HUES6 (cell line): ENCODE data around the gene NECAB2.

Experiments used
- H3K27ac ChIP-seq: 2 replicates; pipeline ENCODE4 v1.7.0; 2013; ENCODE audit warnings: low read depth, mild to moderate bottlenecking, low read length, inconsistent platforms
- H3K27me3 ChIP-seq: 2 replicates; pipeline ENCODE4 v1.6.1; 2013; ENCODE audit warnings: low read length; ENCODE audit not compliant: control insufficient read depth, insufficient read depth
- H3K36me3 ChIP-seq: 2 replicates; pipeline ENCODE4 v1.6.1; 2013; ENCODE audit warnings: low read length; ENCODE audit not compliant: control insufficient read depth, insufficient read depth
- H3K4me1 ChIP-seq: 2 replicates; pipeline ENCODE4 v1.6.1; 2013; ENCODE audit warnings: low read length; ENCODE audit not compliant: control insufficient read depth, insufficient read depth
- H3K4me3 ChIP-seq: 2 replicates; pipeline ENCODE4 v1.5.1; 2013; ENCODE audit warnings: low read depth, low read length
- H3K9ac ChIP-seq: one replicate; pipeline ENCODE4 v1.6.1; 2013; ENCODE audit warnings: mild to moderate bottlenecking, low read length
- H3K9me3 ChIP-seq: 2 replicates; pipeline ENCODE4 v1.6.1; 2013; ENCODE audit warnings: low read depth, low read length; ENCODE audit not compliant: control insufficient read depth, insufficient read depth

Gene NECAB2

DNA sequence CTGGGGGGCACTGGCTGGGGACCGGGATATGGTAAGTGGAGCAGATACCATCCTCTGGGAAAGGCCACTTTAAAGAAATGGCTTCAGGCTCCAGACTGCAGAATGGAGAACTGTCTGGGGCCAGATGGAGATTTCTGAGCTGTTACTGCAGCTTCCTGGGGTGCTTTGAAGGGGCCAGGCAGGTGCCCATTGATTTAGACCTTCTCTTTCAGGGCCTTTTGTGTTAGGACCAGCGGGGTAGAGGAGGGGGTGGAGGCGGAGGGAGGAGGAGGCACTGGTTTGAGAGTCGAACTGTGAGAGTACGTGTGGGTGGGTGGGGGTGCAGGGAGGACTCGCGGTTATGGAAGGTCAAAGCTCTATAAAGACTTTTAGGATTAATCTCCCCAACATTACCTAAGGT, 11.4 kb downstream of the NECAB2 start:
- H3K9ac ChIP-seq = no peak overlapping the region
- H3K4me3 ChIP-seq = no peak overlapping the region
- peaks cover 20% of the 10 kb centered on the region for H3K9me3 ChIP-seq
- H3K27ac ChIP-seq = no peak overlapping the region
- no peaks in the 10 kb centered on the region for H3K27me3 ChIP-seq
- H3K4me1 ChIP-seq = no peaks in the 10 kb centered on the region
- no peaks in the 10 kb centered on the region for H3K36me3 ChIP-seq

DNA sequence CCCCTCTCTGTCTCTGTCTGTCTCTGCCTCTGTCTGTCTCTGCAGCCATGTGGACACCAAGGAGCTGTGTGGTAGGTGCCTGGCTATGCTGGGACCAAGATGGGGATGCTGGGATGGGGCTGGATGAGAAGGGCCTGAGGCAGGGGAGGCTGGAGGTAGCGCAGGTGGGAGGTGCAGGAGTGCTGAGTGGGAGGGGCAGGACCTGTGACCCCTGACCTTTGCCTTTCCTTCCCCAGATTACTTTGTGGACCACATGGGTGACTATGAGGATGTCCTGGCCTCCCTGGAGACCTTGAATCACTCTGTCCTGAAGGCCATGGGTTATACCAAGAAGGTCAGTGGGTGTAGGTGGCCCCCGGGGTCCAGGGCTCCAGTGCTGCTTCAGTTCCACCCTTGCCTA, 12.8 kb downstream of the NECAB2 start:
- peaks cover 20% of the 10 kb centered on the region for H3K9me3 ChIP-seq
- no peaks in the 10 kb centered on the region for H3K36me3 ChIP-seq
- H3K27me3 ChIP-seq = no peaks in the 10 kb centered on the region
- H3K27ac ChIP-seq = no peak overlapping the region
- no peak overlapping the region for H3K9ac ChIP-seq
- H3K4me3 ChIP-seq = no peak overlapping the region
- H3K4me1 ChIP-seq = no peaks in the 10 kb centered on the region

DNA sequence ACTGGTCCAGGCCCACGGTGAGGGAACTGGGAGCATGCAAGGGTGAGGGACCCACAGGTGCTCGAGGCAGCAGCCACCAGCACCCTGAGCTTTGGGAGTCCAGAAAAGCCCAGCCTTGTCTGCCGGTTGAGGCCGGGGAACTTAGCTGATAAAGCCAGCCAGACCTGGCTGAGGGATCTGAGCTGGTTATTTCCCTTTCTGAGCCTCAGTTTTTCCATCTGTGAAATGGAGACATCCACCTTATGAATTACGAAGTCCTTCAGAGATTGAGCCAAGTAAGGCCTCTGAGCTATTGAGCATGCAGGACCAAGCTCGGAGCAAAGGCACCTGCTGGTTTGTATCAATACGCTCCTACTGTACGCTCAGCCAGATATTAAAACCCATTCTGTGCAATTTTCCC, 13.8 kb downstream of the NECAB2 start:
- Histone ChIP-seq H3K27ac (no peak overlapping the region), H3K27me3 (no peaks in the 10 kb centered on the region), H3K36me3 (no peaks in the 10 kb centered on the region), H3K4me1 (no peaks in the 10 kb centered on the region), H3K4me3 (no peak overlapping the region), H3K9ac (no peak overlapping the region), H3K9me3 (peaks cover 20% of the 10 kb centered on the region)

DNA sequence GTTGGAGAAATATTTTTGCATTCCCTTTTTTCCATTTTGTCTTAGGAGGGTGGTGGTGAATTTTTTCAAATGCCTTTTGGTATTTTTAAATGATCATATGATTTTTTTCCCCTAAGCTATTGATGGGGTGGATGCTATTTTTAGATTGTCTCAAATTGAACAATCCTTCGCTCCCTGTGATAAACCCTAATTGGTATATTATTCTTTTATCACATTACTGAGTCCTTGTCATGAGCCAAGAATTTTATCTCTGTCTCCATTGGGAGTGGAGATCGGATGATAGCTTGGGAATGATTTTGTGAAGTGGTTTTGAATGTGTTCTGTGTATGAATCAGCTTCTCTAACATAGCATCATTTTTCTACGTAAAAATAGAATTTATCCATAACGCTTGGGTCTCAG, 15.4 kb downstream of the NECAB2 start:
- no peak overlapping the region for H3K4me3 ChIP-seq
- H3K27ac ChIP-seq = no peak overlapping the region
- H3K9ac ChIP-seq = no peak overlapping the region
- no peaks in the 10 kb centered on the region for H3K4me1 ChIP-seq
- peaks cover 8% of the 10 kb centered on the region for H3K9me3 ChIP-seq
- no peaks in the 10 kb centered on the region for H3K36me3 ChIP-seq
- H3K27me3 ChIP-seq = no peaks in the 10 kb centered on the region

DNA sequence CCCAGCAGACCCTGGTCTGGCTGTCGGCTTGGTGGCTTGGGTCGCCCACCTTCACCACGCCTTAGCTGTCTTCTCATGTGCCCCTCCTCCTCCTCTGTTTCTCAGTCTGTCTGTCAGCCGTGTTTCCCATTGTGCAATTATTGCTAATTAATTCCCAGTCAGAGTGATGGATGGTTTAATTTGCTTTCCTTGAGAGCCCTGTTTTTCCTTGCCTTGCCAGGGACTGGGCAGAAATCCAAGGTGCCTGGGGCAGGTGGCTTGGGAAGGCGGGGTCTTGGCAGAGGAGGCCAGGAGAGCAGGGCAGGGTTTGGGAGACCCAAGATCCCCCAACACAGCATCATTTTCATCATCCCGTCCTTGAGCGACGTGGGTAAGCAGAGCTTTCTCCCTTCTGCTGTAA, 21.3 kb downstream of the NECAB2 start:
- no peak overlapping the region for H3K9ac ChIP-seq
- H3K27me3 ChIP-seq = no peaks in the 10 kb centered on the region
- H3K36me3 ChIP-seq = no peaks in the 10 kb centered on the region
- no peak overlapping the region for H3K4me3 ChIP-seq
- no peaks in the 10 kb centered on the region for H3K4me1 ChIP-seq
- H3K9me3 ChIP-seq = no peaks in the 10 kb centered on the region
- H3K27ac ChIP-seq = no peak overlapping the region

DNA sequence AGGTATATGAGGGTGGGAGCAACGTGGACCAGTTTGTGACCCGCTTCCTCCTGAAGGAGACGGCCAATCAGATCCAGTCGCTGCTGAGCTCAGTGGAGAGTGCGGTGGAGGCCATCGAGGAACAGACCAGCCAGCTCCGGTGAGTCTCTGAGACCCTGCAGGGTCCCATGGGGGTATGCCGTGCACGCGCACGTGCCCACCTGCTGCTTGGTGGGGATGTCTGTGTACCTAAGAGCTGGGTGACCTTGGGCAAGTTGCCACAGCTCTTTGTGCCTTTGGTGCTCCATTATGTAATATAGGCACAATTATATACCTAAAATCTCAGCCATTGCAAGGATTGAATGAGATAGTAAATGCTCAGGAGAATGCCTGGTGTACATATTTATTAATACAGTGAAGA, 22.4 kb downstream of the NECAB2 start:
- no peaks in the 10 kb centered on the region for H3K9me3 ChIP-seq
- H3K27me3 ChIP-seq = no peaks in the 10 kb centered on the region
- H3K4me1 ChIP-seq = no peaks in the 10 kb centered on the region

DNA sequence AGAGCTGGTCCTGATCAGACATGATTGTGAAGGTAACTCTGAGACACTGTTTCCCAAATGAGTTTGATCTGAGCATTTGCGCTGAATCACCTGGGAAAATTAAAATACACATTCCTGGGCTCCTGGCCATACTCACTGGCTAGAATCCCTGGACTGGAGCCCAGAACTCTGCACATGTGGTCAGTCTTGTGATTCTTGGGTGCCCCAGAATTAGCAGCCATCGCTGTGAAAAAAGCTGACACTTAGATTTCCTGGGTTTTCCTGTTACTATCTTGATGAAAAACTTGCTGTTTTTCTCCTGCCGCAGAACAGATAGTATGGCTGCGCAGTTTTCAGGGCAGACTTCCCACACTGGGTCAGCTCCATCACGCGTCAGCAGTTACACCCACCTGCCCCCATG, 24.6 kb downstream of the NECAB2 start:
- Histone ChIP-seq H3K27ac (no peak overlapping the region), H3K9me3 (no peaks in the 10 kb centered on the region), H3K9ac (no peak overlapping the region), H3K4me1 (no peaks in the 10 kb centered on the region), H3K4me3 (no peak overlapping the region), H3K36me3 (no peaks in the 10 kb centered on the region), H3K27me3 (no peaks in the 10 kb centered on the region)

More for the DNA sequence above, 22.4 kb downstream of the NECAB2 start:
- H3K9ac ChIP-seq = no peak overlapping the region
- no peak overlapping the region for H3K4me3 ChIP-seq
- H3K36me3 ChIP-seq = no peaks in the 10 kb centered on the region
- no peak overlapping the region for H3K27ac ChIP-seq

DNA sequence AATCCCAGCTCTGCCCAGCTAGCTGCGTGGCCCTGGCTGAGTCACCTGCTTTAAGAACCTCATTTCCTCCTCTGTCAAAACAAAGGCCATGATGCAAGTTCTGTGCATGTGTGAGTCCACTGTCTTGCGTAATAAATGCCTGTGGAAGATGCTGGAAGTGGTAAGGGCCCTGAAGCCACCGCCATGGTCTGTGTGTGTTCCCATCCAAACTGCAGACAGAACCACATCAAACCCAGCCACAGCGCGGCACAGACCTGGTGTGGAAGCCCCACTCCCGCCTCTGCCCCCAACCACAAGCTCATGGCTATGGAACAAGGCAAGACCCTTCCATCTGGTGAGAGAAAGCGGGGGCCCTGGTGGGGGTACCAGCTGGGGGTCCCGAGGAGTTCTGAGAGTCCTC, 26.0 kb downstream of the NECAB2 start:
- H3K27ac ChIP-seq = no peak overlapping the region
- no peaks in the 10 kb centered on the region for H3K4me1 ChIP-seq
- no peak overlapping the region for H3K4me3 ChIP-seq
- no peaks in the 10 kb centered on the region for H3K9me3 ChIP-seq
- H3K27me3 ChIP-seq = no peaks in the 10 kb centered on the region
- H3K36me3 ChIP-seq = no peaks in the 10 kb centered on the region
- no peak overlapping the region for H3K9ac ChIP-seq

DNA sequence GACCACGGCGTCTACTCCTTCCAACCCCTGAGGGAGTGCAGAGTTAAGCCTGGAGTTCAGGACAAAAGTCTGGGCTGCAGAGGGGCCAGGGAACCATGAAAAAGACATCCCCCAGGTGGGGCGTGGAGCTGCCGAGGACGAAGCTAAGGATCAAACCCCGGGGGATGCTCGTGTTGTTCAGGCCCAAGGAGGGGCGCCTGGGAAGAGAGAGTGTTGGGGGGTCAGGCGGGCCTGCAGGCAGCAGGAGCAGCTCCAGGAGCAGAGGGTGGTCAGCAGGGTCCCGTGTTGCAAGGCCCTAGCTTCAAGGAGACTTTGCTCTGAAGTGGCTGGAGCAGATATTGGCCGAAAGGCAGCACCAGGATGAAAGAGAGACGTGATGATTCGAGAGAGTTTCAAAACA, 26.7 kb downstream of the NECAB2 start:
- no peaks in the 10 kb centered on the region for H3K27me3 ChIP-seq
- no peak overlapping the region for H3K9ac ChIP-seq
- no peak overlapping the region for H3K27ac ChIP-seq
- no peaks in the 10 kb centered on the region for H3K4me1 ChIP-seq
- no peak overlapping the region for H3K4me3 ChIP-seq
- H3K9me3 ChIP-seq = no peaks in the 10 kb centered on the region
- no peaks in the 10 kb centered on the region for H3K36me3 ChIP-seq

DNA sequence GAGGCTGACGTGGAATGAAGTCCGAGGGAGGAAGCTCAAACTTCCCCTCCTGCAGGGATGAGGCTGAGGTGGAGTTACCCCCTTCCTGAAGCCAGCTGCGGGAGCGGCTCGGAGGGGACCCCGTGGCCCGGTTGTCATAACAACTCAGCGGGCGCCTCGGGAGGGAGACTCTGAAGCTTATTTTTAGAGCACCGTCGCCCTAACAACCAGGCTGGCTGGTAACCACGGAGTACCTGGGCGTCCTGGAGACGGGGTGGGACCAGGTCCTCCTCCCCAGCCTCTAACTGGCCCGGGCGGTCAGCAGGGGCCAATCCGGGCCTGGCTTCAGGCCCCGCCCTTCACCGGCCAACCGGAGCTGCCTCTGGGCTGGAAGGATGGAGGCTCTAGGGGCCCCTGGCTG, 27.7 kb downstream of the NECAB2 start:
- Histone ChIP-seq H3K27ac (no peak overlapping the region), H3K9ac (no peak overlapping the region), H3K9me3 (no peaks in the 10 kb centered on the region), H3K27me3 (no peaks in the 10 kb centered on the region), H3K36me3 (no peaks in the 10 kb centered on the region), H3K4me1 (peaks cover under 1% of the 10 kb centered on the region; the same call in 1 of the 2 replicates), H3K4me3 (no peak overlapping the region)

DNA sequence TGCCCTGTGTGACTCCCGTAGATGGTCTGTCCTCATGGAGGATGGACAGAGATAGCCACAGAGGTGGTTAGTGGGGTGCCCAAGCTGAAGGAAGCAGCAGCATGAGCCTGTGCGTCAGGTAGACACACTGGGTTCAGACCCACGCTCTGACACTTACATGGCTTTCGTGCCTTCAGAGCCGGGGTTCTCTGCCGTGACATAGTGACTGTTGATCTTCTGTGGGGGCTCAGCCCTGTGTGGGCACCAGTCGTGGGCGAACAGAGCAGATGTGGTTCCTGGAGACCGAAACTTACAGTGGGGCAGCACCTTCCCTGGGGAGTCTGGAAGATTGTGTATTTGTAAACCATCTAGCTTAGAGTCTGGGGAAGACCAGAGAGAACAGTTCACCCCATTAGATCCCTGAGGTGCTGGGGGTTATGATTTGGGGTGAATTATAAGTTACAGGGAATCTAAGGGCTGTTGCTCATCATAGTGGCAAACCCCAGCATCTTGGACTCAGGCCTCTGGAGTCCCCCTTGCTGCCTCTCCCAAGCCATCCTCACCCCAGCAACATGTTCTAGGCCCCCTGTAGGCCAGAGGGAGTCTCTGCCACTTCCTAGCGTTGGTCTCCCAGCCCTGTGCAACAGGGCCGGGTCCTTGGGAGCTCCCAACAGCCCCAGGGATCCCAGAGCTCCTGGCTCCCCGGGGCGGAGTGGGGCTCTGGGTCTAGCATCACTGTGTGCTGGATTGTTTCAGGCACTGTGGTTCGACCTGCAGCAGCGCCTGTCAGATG, 28.6 kb downstream of the NECAB2 start:
- no peak overlapping the region for H3K4me3 ChIP-seq
- H3K36me3 ChIP-seq = no peaks in the 10 kb centered on the region
- H3K9ac ChIP-seq = no peak overlapping the region
- H3K4me1 ChIP-seq = peaks cover 5% of the 10 kb centered on the region; the same call in 1 of the 2 replicates
- no peaks in the 10 kb centered on the region for H3K9me3 ChIP-seq
- H3K27me3 ChIP-seq = no peaks in the 10 kb centered on the region
- no peak overlapping the region for H3K27ac ChIP-seq
